ENCODE results near the gene ADD1.

The ADD1 gene

GRCh38 chr4:2927016-2927695 lies 83.5 kb downstream of the ADD1 start:
- no peak for DNase-seq (ENCODE audit: extremely low read depth, low read depth)
- TF ChIP-seq, protein P1, sequence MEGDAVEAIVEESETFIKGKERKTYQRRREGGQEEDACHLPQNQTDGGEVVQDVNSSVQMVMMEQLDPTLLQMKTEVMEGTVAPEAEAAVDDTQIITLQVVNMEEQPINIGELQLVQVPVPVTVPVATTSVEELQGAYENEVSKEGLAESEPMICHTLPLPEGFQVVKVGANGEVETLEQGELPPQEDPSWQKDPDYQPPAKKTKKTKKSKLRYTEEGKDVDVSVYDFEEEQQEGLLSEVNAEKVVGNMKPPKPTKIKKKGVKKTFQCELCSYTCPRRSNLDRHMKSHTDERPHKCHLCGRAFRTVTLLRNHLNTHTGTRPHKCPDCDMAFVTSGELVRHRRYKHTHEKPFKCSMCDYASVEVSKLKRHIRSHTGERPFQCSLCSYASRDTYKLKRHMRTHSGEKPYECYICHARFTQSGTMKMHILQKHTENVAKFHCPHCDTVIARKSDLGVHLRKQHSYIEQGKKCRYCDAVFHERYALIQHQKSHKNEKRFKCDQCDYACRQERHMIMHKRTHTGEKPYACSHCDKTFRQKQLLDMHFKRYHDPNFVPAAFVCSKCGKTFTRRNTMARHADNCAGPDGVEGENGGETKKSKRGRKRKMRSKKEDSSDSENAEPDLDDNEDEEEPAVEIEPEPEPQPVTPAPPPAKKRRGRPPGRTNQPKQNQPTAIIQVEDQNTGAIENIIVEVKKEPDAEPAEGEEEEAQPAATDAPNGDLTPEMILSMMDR (IDR thresholded peaks at IDR 0.05; ENCODE audit: low read depth, low read length): no peak

GRCh38 chr4:2927696-2928075 lies 84.0 kb downstream of the ADD1 start:
- DNase-seq (ENCODE audit: extremely low read depth, low read depth): no peak
- TF ChIP-seq, protein P1 (IDR thresholded peaks at IDR 0.05; ENCODE audit: low read depth, low read length): no peak

- TF ChIP-seq, protein P1 (IDR thresholded peaks at IDR 0.05; ENCODE audit: low read depth, low read length): no peak
- DNase-seq (ENCODE audit: extremely low read depth, low read depth): no peak
These were observed 84.9 kb downstream of the ADD1 start for GRCh38 chr4:2928242-2929176.

- DNase-seq (ENCODE audit: extremely low read depth, low read depth): no peak
- TF ChIP-seq, protein P1 (IDR thresholded peaks at IDR 0.05; ENCODE audit: low read depth, low read length): no peak
These were observed 85.8 kb downstream of the ADD1 start for GRCh38 chr4:2929469-2929868.

- TF ChIP-seq, protein P1 (IDR thresholded peaks at IDR 0.05; ENCODE audit: low read depth, low read length): no peak
- no peak for DNase-seq (ENCODE audit: extremely low read depth, low read depth)
These were observed 86.6 kb downstream of the ADD1 start for GRCh38 chr4:2930135-2930757.

- DNase-seq (ENCODE audit: extremely low read depth, low read depth): no peak
- TF ChIP-seq, protein P1 (IDR thresholded peaks at IDR 0.05; ENCODE audit: low read depth, low read length): no peak; the same call in 1 of the 2 replicates
These were observed 87.3 kb downstream of the ADD1 start for GRCh38 chr4:2930758-2931511.

Measured in AG09319 (cell line).